HepG2 (cell line): ENCODE data around the gene CYP4F8. TPM values are rescaled to one million over a fixed set of nuclear protein-coding genes. Genes with fewer than 3 reads are reported as not detected.

Source experiments
- ATAC-seq: fragments of 200-7000 bp; cut with Tn5 transposase; 3 replicates; pipeline ENCODE4 v1.9.1; 2020; ENCODE audit warnings: mild to moderate bottlenecking, moderate library complexity
- BruUV-seq: library from RNA; stranded (reverse); fragments of 400-500 nt; replicated peaks from 2 replicates; lab custom pipeline; 2021; lab: Mats Ljungman, UMichigan
- CTCF ChIA-PET: fragments of 300-600 bp; formaldehyde crosslinking; extraction: SDS; loops from one replicate; lab custom pipeline; 2021; ENCODE audit warnings: low total read pairs, inconsistent platforms, low intra/inter-chr PET ratio; lab: Yijun Ruan, JAX
- POLR2A ChIA-PET: fragments of 350-600 bp; sonication (Branson Sonifier 250); formaldehyde crosslinking; loops from one replicate; lab custom pipeline; 2020; ENCODE audit warnings: antibody characterized with exemption, inconsistent platforms; lab: Yijun Ruan, JAX
- DNase-seq: peaks from one replicate; pipeline ENCODE4 v3.0.0-alpha.2; 2015; ENCODE audit warnings: low spot score
- FAIRE-seq: peaks from 3 replicates; lab custom pipeline; 2011; peaks lifted over from hg19 to GRCh38; lab: Jason Lieb, UNC
- H2AFZ ChIP-seq: one replicate; pipeline ENCODE4 v1.6.1; 2011; ENCODE audit warnings: low read length, inconsistent platforms
- H3K27ac ChIP-seq: fragments of 300-600 bp; 3 replicates; pipeline ENCODE4 v1.8.0; 2011; ENCODE audit warnings: mixed run types, mild to moderate bottlenecking, mixed read lengths, low read length, inconsistent platforms; ENCODE audit not compliant: insufficient read depth; ENCODE audit errors: extremely low read length
- H3K27me3 ChIP-seq, 2 experiments: fragments of 200-600 bp in 1 of 2; 2 replicates in 1 of 2; 3 replicates in 1 of 2; pipeline versions ENCODE4 v1.6.0 to v1.8.0; 2011; ENCODE audit warnings: low read length in 2 of 2, mild to moderate bottlenecking in 2 of 2, moderate library complexity in 2 of 2, inconsistent platforms in 1 of 2; ENCODE audit not compliant: insufficient read depth in 2 of 2, control insufficient read depth in 1 of 2
- H3K36me3 ChIP-seq, 2 experiments: fragments of 200-600 bp in 1 of 2; replicated peaks in 1 of 2; 2 replicates in 1 of 2; 3 replicates in 1 of 2; pipeline versions ENCODE4 v1.5.1 to v1.8.0; 2011; ENCODE audit warnings: low read length in 2 of 2, inconsistent platforms in 1 of 2; ENCODE audit not compliant: insufficient read depth in 2 of 2, control insufficient read depth in 1 of 2
- H3K4me1 ChIP-seq: 2 replicates; pipeline ENCODE4 v1.5.1; 2012; ENCODE audit warnings: low read length, inconsistent platforms; ENCODE audit not compliant: insufficient read depth
- H3K4me2 ChIP-seq: 2 replicates; pipeline ENCODE4 v1.6.0; 2011; ENCODE audit warnings: low read depth, low read length, inconsistent platforms
- H3K4me3 ChIP-seq, 3 experiments: fragments of 200-600 bp in 1 of 3; sonication (generic), shearing (Covaris generic) in 1 of 3; replicated peaks in 1 of 3; 2 replicates each; pipeline ENCODE4 v1.5.1; 2011 to 2016; ENCODE audit warnings: low read length in 3 of 3, inconsistent platforms in 2 of 3, low read depth in 2 of 3, mild to moderate bottlenecking in 2 of 3, control low read depth in 1 of 3, mixed read lengths in 1 of 3; ENCODE audit not compliant: insufficient read depth in 1 of 3
- H3K79me2 ChIP-seq: one replicate; pipeline ENCODE4 v1.6.1; 2011; ENCODE audit warnings: low read length, inconsistent platforms; ENCODE audit not compliant: insufficient read depth
- H3K9ac ChIP-seq: 2 replicates; pipeline ENCODE4 v1.6.0; 2011; ENCODE audit warnings: mild to moderate bottlenecking, low read depth, low read length, inconsistent platforms; ENCODE audit not compliant: insufficient read depth
- H3K9me3 ChIP-seq: 2 replicates; pipeline ENCODE4 v1.5.1; 2012; ENCODE audit warnings: mild to moderate bottlenecking, low read length
- H4K20me1 ChIP-seq: 2 replicates; pipeline ENCODE4 v1.6.0; 2011; ENCODE audit warnings: inconsistent platforms, mild to moderate bottlenecking, low read length, moderate library complexity; ENCODE audit not compliant: insufficient read depth
- GLI4 ChIP-seq: sonication (generic); formaldehyde crosslinking; IDR thresholded peaks from 2 replicates; pipeline ENCODE4 v1.5.1; 2020; ENCODE audit warnings: missing genetic modification reagents, mild to moderate bottlenecking, moderate library complexity, borderline replicate concordance
- RFXAP ChIP-seq: sonication (generic); formaldehyde crosslinking; IDR thresholded peaks from 2 replicates; pipeline ENCODE4 v1.4.0; 2020; ENCODE audit warnings: missing genetic modification reagents, borderline replicate concordance
- TEAD2 ChIP-seq: sonication (generic); formaldehyde crosslinking; IDR thresholded peaks from 2 replicates; pipeline ENCODE4 v1.9.0; 2021; ENCODE audit warnings: missing genetic modification reagents
- ZNF253 ChIP-seq: sonication (generic); formaldehyde crosslinking; IDR thresholded peaks from 2 replicates; pipeline ENCODE4 v1.8.0; 2022; ENCODE audit warnings: mild to moderate bottlenecking, missing genetic modification reagents, borderline replicate concordance
- ZNF614 ChIP-seq: IDR thresholded peaks from 2 replicates; pipeline ENCODE4 v1.6.1; 2018; ENCODE audit warnings: missing biosample characterization, missing genetic modification reagents, inconsistent platforms, borderline replicate concordance
- WGBS: methylation state at CpG from one replicate; pipeline ENCODE4 v1.1.6; 2017; ENCODE audit warnings: low lambda C conversion rate; 5-methylcytosine and 5-hydroxymethylcytosine counted together
- in situ Hi-C: cut with HindIII; loops from 2 replicates; pipeline ENCODE4 v1.10.0; 2017; ENCODE audit warnings: low pct_unique_long_range_greater_than_20kb; ENCODE audit not compliant: extremely low pct_ligation_motif_present
- intact Hi-C: fragments of 100-400 bp; cut with micrococcal nuclease; formaldehyde crosslinking; loops from one replicate; pipeline ENCODE4 v1.10.0; 2022; ENCODE audit not compliant: unreplicated experiment
- polyA plus RNA-seq, 8 experiments: library from polyadenylated mRNA; depleted of rRNA in 3 of 8; stranded (reverse) in 7 of 8; unstranded in 1 of 8; fragments of >200 nt; fragmentation: Illumina TruSeq in 4 of 8; extraction: Trizol in 4 of 8; gene quantifications; 2 replicates each; pipeline versions ENCODE4 v1.2.1 to v1.2.3, GENCODE V29; 2011 to 2016; ENCODE audit warnings: low read depth in 4 of 8, missing spikeins in 1 of 8, mixed read lengths in 1 of 8; ENCODE audit not compliant: insufficient read depth in 1 of 8
- total RNA-seq, 5 experiments: library from RNA; depleted of rRNA; stranded (reverse); fragments of >200 nt; fragmentation: Illumina TruSeq; extraction: Trizol; gene quantifications; 2 replicates each; pipeline ENCODE4 v1.2.3, GENCODE V29; 2016; ENCODE audit warnings: low read depth in 1 of 5
- TF ChIP-seq, protein P1 (sequence below): sonication (generic); formaldehyde crosslinking; IDR thresholded peaks from 2 replicates; pipeline ENCODE4 v1.4.0; 2020; ENCODE audit warnings: mild to moderate bottlenecking, missing genetic modification reagents
- TF ChIP-seq, protein P2 (sequence below): sonication (generic); formaldehyde crosslinking; IDR thresholded peaks from 2 replicates; pipeline ENCODE4 v1.4.0; 2020; ENCODE audit warnings: low read depth, missing genetic modification reagents

Gene CYP4F8
- total and polyA plus RNA-seq, 2 of the 13 experiments (the other 11 are each of a cell fraction or from before 2014, with no cell fraction given): not detected

DNA sequence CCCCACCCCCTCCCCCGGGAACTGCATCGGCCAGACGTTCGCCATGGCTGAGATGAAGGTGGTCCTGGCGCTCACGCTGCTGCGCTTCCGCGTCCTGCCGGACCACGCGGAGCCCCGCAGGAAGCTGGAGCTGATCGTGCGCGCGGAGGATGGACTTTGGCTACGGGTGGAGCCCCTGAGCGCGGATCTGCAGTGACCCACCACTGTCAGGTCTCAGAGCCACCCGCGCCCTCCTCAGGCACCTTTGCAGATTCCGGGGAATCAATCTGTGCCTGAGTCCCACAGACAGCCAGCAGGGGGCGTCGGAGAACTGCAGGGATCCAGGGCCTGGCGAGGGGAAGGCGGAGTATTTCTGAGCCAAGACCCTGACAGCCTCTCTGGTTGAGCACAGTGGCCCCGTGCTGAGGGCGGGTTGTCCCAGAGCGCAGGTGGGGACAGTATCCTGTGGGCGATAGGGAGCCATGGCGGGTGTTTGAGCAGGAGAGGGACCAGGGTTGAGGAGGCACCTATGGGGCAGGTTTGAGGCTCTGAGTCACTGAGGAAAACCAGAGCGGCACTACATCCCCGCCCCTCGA, 30.4 kb upstream of the CYP4F8 start:
- Histone ChIP-seq H3K4me3 (peak overlapping the region in 2 of 3 experiments; percentile 30 to 58; a peak in 4 of 6 replicates), H3K9me3 (no peaks in the 10 kb centered on the region), H3K27me3 (no peaks in the 10 kb centered on the region), H3K36me3 (no peaks in the 10 kb centered on the region), H3K27ac (no peak overlapping the region), H4K20me1 (no peaks in the 10 kb centered on the region), H2AFZ (no peak overlapping the region), H3K9ac (no peak overlapping the region; the same call in 1 of the 2 replicates), H3K4me2 (peak overlapping the region; percentile 71), H3K79me2 (no peaks in the 10 kb centered on the region), H3K4me1 (peaks cover 6% of the 10 kb centered on the region)
- WGBS: 38% methylated on average over 12 of the region's 35 CpGs
- ATAC-seq (peak; percentile 97), FAIRE-seq (peak; percentile 59), DNase-seq (peak; percentile 74)
- intact Hi-C loops (no loop called here), in situ Hi-C loops (no loop called here)
- ChIA-PET CTCF (interaction anchor here (1.3 to 1.8 kb wide), 2 partner anchors 175 to 598 kb away, joined by 4 to 5 read pairs; no protein-coding TSS in a partner anchor), POLR2A (no interaction called here)
- BruUV-seq: no TSS peak
- TF ChIP-seq GLI4 (no peak), TEAD2 (CRISPR knock-in tag) (no peak), ZNF614 (CRISPR knock-in tag) (peak; percentile 54; the same call in 1 of the 2 replicates), RFXAP (CRISPR knock-in tag) (no peak), ZNF253 (CRISPR knock-in tag) (no peak)
- TF ChIP-seq, protein P1, sequence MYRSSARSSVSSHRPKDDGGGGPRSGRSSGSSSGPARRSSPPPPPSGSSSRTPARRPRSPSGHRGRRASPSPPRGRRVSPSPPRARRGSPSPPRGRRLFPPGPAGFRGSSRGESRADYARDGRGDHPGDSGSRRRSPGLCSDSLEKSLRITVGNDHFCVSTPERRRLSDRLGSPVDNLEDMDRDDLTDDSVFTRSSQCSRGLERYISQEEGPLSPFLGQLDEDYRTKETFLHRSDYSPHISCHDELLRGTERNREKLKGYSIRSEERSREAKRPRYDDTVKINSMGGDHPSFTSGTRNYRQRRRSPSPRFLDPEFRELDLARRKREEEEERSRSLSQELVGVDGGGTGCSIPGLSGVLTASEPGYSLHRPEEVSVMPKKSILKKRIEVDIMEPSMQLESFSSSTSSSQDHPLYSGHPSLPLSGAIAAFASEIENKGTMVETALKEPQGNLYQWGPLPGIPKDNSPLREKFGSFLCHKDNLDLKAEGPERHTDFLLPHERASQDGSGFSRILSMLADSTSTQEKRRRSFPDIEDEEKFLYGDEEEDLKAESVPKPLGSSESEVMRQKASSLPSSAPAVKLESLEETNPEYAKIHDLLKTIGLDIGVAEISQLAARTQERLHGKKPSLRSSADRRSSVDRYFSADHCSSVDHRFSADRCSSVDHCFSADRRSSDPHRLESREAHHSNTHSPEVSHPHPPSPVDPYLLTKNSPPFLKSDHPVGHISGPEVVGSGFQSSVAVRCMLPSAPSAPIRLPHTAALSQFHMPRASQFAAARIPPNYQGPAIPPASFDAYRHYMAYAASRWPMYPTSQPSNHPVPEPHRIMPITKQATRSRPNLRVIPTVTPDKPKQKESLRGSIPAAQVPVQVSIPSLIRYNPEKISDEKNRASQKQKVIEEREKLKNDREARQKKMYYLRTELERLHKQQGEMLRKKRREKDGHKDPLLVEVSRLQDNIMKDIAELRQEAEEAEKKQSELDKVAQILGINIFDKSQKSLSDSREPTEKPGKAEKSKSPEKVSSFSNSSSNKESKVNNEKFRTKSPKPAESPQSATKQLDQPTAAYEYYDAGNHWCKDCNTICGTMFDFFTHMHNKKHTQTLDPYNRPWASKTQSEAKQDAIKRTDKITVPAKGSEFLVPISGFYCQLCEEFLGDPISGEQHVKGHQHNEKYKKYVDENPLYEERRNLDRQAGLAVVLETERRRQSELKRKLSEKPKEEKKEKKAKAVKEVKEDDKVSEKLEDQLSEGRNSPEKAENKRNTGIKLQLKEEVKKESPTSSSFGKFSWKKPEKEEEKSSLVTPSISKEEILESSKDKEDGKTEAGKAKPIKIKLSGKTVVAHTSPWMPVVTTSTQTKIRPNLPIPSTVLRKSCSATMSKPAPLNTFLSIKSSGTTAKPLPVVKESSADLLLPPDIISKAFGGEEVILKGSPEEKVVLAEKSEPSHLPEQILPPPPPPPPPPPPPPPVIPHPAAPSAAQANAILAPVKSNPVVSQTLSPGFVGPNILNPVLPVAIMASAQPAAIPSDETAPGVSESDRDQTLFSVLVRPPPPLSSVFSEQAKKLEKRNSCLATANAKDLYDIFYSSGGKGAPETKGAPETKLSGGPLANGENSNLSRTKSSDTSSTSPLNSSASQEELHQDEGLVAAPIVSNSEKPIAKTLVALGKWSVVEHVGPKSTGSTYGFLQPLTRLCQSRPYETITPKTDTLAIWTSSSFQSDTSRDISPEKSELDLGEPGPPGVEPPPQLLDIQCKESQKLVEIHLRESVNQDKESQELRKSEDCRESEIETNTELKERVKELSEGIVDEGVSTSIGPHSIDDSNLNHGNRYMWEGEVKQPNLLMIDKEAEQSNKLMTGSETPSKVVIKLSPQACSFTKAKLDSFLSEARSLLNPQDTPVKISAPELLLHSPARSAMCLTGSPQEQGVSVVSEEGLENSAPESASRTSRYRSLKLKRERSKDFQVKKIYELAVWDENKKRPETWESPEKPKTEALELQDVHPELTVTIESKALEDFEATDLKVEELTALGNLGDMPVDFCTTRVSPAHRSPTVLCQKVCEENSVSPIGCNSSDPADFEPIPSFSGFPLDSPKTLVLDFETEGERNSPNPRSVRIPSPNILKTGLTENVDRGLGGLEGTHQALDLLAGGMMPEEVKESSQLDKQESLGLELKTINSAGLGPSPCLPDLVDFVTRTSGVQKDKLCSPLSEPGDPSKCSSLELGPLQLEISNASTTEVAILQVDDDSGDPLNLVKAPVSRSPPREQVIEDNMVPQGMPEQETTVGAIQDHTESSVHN (CRISPR knock-in tag): no peak
- TF ChIP-seq, protein P2, sequence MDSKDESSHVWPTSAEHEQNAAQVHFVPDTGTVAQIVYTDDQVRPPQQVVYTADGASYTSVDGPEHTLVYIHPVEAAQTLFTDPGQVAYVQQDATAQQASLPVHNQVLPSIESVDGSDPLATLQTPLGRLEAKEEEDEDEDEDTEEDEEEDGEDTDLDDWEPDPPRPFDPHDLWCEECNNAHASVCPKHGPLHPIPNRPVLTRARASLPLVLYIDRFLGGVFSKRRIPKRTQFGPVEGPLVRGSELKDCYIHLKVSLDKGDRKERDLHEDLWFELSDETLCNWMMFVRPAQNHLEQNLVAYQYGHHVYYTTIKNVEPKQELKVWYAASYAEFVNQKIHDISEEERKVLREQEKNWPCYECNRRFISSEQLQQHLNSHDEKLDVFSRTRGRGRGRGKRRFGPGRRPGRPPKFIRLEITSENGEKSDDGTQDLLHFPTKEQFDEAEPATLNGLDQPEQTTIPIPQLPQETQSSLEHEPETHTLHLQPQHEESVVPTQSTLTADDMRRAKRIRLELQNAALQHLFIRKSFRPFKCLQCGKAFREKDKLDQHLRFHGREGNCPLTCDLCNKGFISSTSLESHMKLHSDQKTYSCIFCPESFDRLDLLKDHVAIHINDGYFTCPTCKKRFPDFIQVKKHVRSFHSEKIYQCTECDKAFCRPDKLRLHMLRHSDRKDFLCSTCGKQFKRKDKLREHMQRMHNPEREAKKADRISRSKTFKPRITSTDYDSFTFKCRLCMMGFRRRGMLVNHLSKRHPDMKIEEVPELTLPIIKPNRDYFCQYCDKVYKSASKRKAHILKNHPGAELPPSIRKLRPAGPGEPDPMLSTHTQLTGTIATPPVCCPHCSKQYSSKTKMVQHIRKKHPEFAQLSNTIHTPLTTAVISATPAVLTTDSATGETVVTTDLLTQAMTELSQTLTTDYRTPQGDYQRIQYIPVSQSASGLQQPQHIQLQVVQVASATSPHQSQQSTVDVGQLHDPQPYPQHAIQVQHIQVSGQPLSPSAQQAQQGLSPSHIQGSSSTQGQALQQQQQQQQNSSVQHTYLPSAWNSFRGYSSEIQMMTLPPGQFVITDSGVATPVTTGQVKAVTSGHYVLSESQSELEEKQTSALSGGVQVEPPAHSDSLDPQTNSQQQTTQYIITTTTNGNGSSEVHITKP: no peak
